Left renal cortex interstitium (tissue), 4 donors: ENCODE data around the gene FBXL4. TPM values are rescaled to one million over a fixed set of nuclear protein-coding genes. Genes with fewer than 3 reads are reported as not detected.

Experiments
- DNase-seq, 4 donors: peaks; one replicate each; pipeline ENCODE4 v3.0.0-alpha.2; 2013; ENCODE audit warnings: low read depth in 4 of 4, low spot score in 2 of 4, missing footprints in 1 of 4
- polyA plus RNA-seq, 4 donors: library from polyadenylated mRNA; unstranded; fragments of 120-200 nt; gene quantifications; one replicate each; pipeline ENCODE4 v1.2.1, GENCODE V29; 2013; ENCODE audit not compliant: insufficient read length in 4 of 4

Gene FBXL4
- polyA plus RNA-seq, 4 donors, result 24.3 to 26.2 (median 24.5) TPM

DNA sequence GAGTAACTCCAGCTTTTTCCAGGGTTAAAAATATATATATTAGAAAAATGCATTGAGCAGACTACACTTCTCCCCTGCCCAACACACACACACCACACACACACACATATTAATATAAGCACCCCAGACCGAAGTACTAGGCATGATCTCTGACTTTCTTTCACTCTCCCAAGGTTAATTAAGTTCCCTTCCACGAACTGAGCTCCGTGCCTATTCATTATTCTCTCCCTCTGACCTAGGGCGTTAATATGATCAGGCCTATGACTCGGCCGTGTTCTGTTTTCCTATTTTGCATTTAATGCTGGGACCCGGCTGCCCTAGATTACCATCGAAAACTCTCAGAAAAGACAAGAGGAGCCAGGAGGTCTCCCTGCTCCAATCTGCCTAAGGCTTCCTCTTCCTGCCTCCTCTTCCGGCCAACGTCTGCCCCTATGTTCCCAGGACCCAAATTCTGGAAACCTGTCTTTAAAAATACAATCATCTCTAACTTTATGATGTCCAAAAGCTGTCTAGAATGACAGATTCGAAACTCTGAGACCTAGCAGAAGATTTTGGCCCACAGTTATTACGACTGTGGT lies 119.4 kb downstream of the FBXL4 start:
- DNase-seq, result no peak

GRCh38 chr6:98827295-98828159 lies 120.2 kb downstream of the FBXL4 start:
- no peak for DNase-seq

DNA sequence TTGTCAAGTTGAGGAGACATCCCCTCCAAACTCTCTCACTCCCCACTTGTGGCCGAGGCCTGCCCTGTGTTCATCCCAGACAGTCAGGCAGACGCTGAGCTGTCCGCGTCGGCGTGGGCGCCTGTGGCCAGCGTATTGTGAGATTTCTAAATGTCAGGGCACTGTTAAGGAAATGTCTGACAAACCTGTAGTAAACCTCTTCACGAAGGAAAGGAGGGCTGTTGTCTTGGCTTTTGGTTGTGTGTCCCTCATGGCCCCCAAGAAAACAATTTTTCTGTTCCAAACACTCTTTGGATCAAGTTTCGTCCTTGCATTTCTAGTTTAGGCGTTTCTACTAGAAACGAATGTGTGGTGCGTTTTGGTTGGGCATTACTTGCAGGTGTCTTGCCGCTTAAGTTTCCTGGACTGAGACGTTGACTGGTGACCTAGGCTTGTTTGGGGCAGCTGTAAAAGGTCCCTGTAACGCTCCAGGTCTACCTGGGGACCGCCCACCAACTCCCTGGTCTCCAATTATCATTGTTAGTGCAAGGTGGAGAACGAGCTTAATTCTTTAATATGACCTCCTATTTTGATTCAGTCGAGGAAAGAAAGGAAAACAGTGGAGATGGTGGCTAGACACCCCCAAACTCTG lies 122.0 kb downstream of the FBXL4 start:
- no peak for DNase-seq

- DNase-seq, result no peak
These were observed 122.7 kb downstream of the FBXL4 start for GRCh38 chr6:98824902-98825599.

DNA sequence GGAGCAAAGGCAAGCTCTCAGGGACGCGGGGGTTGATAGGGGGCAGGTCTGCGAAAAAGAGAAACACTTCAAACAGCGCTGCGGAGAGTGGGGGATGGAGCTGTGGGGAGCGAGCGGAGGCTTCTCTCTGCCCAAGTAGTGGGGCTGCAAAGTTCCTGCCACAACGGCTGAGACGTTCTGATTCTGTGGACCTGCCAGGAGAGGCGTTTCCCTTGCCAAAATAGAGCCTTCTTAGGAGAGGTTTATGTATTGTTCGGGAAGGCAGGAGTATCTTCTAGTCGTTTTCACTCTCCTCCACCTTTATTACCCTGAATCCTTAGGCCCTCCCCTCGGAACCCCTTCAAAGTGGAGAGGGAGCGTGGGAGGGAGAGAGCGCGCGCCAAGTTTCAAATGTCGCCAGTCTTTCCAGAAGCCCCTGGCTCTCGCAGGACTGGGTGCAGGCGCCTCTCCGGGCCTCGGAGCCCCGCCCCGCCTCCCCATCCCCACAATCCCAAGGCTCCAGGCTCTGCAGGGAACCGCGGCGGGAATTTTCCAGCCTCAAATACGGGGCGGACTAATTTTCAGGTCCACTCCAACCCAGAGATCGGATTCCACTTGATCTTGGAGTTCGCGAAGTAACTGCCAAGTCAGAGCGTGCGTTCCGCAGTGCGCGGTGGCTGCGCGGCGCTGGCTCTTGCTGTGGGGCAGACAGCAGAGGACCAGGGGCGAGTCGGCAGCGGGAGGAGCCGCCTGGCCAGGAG lies 123.4 kb downstream of the FBXL4 start:
- DNase-seq, result no peak

DNA sequence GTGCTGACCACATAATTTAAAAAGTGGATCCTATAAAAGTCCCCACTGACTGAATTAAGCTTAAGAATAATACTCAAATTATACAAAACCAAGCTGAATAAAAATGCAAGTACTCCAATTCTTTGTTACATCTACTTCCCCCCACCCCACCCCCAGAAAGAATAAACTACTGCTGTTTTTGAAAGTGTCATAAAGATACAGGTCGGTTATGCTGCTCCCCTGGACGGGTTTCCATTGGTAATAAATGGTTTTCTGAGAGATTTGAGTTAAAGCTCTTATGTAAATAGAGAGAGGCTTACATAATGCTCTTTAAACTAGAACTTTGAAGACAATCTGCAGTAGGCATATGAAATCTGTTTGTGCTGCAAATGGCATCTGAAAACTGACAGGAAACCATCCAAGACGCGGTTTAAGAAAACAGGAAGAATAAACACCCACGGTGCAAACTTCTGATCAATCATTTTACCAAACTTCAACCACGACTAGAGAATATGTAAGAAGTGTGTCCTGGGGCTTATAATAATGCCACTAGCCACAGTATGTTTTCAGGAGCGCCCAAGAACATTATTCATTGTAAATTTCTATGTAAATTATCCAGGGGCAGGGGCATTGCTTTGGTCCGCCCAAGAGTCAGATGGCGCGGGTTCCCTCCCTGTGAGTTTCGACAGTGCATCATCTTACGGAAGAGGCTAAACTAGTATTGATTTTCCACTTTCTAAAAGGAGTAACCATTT lies 124.2 kb downstream of the FBXL4 start:
- DNase-seq, result no peak

GRCh38 chr6:98821756-98822405 lies 125.9 kb downstream of the FBXL4 start:
- no peak for DNase-seq

Other genes starting within 250 kb of the FBXL4 start
- gene POU3F2, start 113.4 kb downstream of the FBXL4 start, polyA plus RNA-seq, result under 1 TPM; 0.06 to 0.27 (median 0.12) TPM